ENCODE results near the gene ZNF750.
"Not testable (repeated sequence)": the region's sequence is repeated elsewhere in the genome, so short reads cannot be mapped to it uniquely, and the experiment has no call there.

ZNF750 gene

DNA sequence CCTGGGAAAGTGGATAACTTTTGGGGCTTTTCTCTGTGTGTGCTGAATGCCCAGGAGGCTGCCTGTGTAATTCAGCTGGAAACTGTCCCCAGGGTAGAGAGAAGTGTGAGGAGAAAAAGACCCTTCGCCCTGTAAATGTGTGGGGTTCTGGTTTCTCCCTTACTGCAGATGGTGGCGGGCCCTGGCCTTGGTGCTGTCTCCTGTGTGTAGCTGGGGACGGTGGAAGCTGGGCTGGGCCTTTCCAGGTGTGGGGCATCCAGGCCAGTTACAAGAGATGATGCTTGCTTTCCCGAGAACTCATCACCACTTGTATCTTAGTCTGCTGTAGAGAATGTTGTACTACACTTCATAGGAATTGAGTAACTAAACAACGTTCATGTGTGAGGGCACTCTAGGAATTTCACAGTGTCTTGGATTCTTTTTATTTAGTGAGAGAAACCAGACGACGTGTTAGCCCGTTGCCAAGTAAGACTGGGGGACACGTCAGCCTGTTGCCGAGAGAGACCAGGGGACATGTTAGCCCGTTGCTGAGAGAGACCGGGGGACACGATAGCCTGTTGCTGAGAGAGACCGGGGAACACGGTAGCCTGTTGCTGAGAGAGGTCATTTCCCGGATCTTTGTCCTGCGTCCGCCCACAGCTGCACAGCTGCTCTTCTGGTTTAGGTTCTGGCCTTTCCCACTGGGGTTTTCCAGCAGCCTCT is 44.9 kb downstream of the ZNF750 start:
- DNase-seq (ENCODE audit: insufficient read length), result no peak
- TF ChIP-seq POLR2A (IDR thresholded peaks at IDR 0.05; ENCODE audit: low read depth, low read length) (no peak), POLR2AphosphoS5 (IDR thresholded peaks at IDR 0.05; ENCODE audit: low read depth, low read length) (no peak)

DNA sequence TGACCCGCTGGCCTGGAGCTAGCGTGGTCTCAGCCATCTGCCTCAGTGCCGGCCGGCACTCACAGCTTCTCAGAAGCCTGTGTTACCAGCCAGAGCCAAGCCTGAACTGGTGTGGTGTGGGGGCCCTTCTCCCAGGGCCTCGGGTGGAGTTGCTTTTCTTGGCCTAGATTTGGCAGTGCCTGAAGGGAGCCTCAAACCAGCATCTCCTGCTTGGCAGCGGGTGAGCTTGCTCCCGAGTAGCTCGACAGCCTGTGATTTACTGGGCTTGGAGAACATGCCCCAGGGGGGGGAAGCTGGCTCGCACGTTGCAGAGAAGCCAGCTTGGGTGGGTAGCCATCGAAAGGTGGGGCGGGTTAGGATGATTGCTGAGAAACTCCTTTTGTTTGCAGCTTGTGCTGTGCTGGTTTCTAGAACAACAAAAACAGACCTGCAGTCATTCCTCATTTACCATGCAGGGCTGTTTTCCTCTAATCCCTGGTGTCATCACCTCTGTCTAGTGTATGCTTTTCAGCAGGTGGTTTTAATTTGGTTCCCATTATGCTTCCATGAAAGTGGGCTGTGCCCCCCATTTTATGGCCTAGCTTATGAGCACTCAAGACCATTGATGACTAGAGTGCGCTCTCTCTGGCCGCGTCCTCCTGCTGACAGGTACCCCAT is 45.7 kb downstream of the ZNF750 start:
- TF ChIP-seq POLR2AphosphoS5 (IDR thresholded peaks at IDR 0.05; ENCODE audit: low read depth, low read length) (no peak), POLR2A (IDR thresholded peaks at IDR 0.05; ENCODE audit: low read depth, low read length) (no peak), TAF1 (IDR thresholded peaks at IDR 0.05; ENCODE audit: borderline replicate concordance, low read depth, low read length) (no peak)
- DNase-seq (ENCODE audit: insufficient read length) (no peak), FAIRE-seq (no peak)

More for the DNA sequence above, 44.9 kb downstream of the ZNF750 start:
- no peak for FAIRE-seq

DNA sequence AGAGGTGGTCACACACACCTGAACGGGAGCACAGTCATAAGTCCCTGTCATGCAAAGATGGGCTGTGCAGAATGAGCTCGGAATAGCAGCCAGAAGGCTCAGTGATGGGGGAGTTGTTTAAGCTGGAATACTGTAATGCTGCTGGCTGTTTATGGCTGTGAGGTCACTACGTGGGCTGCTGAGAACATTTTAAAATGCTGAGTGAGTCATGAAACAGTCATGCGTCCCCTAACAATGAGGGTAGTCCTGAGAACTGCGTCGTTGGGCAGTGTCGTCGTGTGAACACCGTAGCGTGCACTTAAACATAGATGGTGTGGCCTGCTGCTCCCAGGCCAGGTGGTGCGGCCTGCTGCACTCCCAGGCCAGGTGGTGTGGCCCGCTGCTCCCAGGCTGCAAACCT is 48.3 kb downstream of the ZNF750 start:
- FAIRE-seq, result no peak
- DNase-seq (ENCODE audit: insufficient read length), result no peak
- no peak for TF ChIP-seq POLR2A (IDR thresholded peaks at IDR 0.05; ENCODE audit: low read depth, low read length)
- no peak for TF ChIP-seq TAF1 (IDR thresholded peaks at IDR 0.05; ENCODE audit: borderline replicate concordance, low read depth, low read length)
- TF ChIP-seq POLR2AphosphoS5 (IDR thresholded peaks at IDR 0.05; ENCODE audit: low read depth, low read length), result no peak

DNA sequence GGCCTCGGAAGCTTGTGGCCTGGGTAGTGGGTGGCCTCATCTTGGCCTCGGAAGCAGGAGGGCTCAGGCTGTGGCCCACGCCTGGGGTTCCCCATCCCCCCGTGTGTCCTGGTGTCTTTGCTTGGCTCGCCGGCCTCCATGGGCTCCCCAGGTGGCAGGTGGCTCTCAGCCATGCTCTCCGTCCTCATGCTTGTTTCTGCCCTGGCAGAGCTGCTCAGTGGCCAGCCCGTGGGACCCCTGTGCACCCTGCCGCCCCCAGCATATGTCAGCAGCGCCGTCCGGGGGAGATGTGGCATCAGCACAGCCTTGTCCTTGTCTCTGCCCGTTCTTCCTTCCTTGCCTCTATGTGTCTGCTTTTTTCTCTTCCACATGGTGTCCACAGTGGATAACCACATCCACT is 49.4 kb downstream of the ZNF750 start:
- no peak for TF ChIP-seq POLR2AphosphoS5 (IDR thresholded peaks at IDR 0.05; ENCODE audit: low read depth, low read length)
- no peak for TF ChIP-seq TAF1 (IDR thresholded peaks at IDR 0.05; ENCODE audit: borderline replicate concordance, low read depth, low read length)
- no peak for TF ChIP-seq POLR2A (IDR thresholded peaks at IDR 0.05; ENCODE audit: low read depth, low read length)
- DNase-seq (ENCODE audit: insufficient read length) (no peak), FAIRE-seq (no peak)

DNA sequence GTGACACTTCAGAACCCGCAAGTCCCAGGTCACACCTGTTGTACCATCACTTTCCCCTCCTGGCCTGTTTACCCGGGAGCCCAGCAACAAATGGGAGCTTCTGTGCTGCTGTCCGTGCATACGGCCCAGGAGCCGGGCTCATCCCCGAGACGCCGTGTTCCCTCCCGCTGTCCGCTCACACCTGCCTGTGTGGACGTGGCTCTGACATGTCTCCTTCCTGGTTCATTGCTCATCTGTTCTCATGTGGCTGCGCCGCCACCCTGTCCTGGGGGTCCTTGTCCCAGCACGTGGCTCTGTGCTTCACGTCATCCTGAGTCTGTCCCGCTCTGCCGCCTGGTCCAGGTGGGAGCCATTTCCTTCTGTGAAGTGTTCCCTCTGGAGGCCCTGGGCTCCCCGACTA is 50.0 kb downstream of the ZNF750 start:
- DNase-seq (ENCODE audit: insufficient read length), result no peak
- FAIRE-seq, result no peak
- TF ChIP-seq POLR2AphosphoS5 (IDR thresholded peaks at IDR 0.05; ENCODE audit: low read depth, low read length) (no peak), POLR2A (IDR thresholded peaks at IDR 0.05; ENCODE audit: low read depth, low read length) (no peak), TAF1 (IDR thresholded peaks at IDR 0.05; ENCODE audit: borderline replicate concordance, low read depth, low read length) (no peak)

DNA sequence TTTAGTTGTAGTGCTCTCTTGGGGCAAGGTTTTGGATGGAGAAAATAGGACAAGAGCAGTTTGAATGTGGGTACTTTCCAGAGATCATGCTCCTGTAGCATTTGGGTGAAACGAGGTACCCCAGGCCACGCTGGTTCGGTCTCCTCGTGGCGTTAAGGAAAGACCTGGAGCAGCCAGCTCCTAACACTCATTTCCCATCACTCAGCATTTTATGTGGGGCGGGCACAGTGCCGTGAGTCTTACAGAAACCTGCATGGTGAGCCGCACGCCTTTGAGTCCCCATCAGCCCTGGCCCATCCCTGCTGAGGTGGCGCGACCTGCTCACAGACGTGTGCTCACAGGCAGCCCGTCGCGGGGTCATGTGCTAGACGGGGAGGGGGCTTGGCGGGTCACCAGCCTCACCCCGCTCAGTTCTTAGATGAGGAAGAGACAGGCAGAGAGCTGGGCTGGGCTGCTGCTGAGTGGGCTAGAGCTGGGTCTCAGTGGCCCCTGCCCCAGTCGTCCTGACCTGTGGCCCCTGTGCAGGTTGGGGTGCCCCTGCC is 50.7 kb downstream of the ZNF750 start:
- no peak for TF ChIP-seq TAF1 (IDR thresholded peaks at IDR 0.05; ENCODE audit: borderline replicate concordance, low read depth, low read length)
- no peak for TF ChIP-seq POLR2A (IDR thresholded peaks at IDR 0.05; ENCODE audit: low read depth, low read length)
- DNase-seq (ENCODE audit: insufficient read length) (no peak), FAIRE-seq (no peak)

DNA sequence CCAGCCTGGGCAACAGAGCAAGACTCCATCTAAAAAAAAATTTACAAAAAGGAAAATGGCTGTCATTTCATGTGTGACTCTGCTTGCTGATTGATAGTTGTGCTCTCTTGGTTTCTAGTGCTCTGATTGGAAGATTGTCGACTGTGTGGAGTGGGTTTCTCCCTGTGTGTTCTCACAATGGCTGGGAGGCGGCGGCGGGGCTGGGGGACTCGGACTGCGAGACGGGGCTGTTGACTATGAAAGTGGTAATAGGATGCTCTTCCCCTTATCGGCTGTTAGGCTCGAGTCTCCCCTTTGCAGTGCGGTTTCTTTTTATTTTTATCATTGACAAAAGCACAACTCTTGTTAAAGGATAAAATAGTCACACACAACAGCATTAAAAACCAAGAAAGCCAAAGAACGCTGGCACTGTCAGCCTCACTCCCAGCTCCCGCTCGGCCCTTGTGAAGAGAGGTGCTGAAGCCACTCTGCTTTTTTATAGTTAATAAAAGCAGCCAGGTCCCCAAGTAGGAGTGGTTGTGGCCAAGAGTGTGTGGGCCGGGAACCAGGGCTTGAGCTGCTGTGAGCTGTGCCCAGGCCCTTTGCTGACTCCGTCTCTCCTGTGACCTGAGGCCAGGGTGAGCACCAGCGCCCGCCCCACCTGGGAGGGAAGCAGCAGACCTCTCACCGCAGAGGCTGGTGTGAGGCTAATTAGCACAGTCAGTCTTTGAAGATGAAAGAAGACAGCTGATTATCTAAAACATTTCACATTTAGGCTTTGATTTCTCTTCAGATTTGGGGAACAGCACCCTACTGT is 51.4 kb downstream of the ZNF750 start:
- DNase-seq (ENCODE audit: insufficient read length) (no peak), FAIRE-seq (no peak)
- TF ChIP-seq POLR2A (IDR thresholded peaks at IDR 0.05; ENCODE audit: low read depth, low read length) (no peak), TAF1 (IDR thresholded peaks at IDR 0.05; ENCODE audit: borderline replicate concordance, low read depth, low read length) (no peak), POLR2AphosphoS5 (IDR thresholded peaks at IDR 0.05; ENCODE audit: low read depth, low read length) (no peak)

DNA sequence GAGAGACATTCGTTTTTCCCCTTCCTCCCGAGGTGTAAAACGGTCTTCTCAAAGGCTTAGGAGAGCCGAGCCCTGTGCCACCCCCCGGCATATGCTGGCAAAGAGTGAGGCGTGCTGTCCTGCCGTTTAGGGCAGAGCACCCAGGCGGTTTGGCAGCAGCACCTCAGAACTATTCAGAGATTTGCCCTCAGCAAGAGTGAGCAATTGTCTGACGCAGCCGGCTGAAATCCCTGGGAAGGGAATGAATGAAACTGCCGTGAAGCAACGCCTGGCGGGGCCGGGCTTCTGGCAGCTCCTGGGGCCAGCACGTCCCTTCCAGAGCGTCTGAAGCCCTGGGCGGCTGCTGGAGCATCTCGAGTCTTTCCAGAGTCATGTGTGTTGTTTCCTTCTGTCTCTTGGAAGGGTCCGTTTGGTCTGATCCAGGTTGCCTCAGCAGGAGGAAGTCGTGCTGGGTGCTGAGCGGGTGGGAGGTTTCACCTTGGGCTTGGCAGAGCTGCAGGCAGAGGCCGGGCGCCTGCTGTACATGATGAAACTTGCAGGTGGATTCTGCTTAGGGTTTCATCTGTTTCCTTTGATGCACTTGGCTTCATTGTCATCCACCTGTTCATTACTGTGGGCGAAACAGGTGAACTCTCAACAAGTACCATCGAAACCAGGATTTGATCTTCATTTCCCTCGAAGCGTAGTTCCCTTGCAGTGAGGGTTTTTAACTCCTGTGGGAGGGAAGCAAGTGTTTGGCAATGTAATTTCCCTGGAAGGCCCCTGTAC is 52.6 kb downstream of the ZNF750 start:
- FAIRE-seq, result no peak

DNA sequence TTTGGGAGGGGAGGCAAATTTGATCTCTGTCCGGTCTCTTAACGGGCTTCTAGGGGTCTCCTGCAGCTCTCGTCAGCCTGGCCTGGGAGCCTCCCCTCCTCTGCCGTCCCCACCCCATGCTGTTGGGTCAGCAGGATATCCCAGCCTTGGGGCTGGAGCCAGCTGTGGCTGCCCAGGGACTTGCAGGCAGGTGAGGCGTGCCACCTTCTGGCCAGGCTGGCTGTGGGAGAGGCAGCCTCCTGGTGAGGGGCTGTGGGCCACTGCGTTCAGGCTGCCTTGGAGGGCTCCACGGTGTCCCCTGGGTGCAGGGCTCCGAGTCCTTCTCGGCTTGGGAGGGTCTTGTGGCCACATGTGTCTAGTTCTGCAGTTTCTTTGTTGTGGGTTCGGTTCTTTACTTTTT is 53.4 kb downstream of the ZNF750 start:
- TF ChIP-seq TAF1 (IDR thresholded peaks at IDR 0.05; ENCODE audit: borderline replicate concordance, low read depth, low read length), result no peak
- DNase-seq (ENCODE audit: insufficient read length) (no peak), FAIRE-seq (no peak)

More for the DNA sequence above, 52.6 kb downstream of the ZNF750 start:
- no peak for DNase-seq (ENCODE audit: insufficient read length)
- no peak for TF ChIP-seq POLR2AphosphoS5 (IDR thresholded peaks at IDR 0.05; ENCODE audit: low read depth, low read length)
- no peak for TF ChIP-seq POLR2A (IDR thresholded peaks at IDR 0.05; ENCODE audit: low read depth, low read length)
- no peak for TF ChIP-seq TAF1 (IDR thresholded peaks at IDR 0.05; ENCODE audit: borderline replicate concordance, low read depth, low read length)

DNA sequence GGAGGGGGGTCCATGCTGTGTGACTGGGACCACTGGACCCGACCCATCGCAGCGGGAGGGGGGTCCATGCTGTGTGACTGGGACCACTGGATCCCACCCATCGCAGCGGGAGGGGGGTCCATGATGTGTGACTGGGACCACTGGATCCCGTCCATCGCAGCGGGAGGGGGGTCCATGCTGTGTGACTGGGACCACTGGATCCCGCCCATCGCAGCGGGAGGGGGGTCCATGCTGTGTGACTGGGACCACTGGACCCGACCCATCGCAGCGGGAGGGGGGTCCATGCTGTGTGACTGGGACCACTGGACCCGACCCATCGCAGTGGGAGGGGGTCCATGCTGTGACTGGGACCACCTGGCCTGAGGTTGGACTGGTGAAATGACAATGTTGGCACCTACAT is 54.2 kb downstream of the ZNF750 start:
- FAIRE-seq; DNase-seq (ENCODE audit: insufficient read length): not testable (repeated sequence)

DNA sequence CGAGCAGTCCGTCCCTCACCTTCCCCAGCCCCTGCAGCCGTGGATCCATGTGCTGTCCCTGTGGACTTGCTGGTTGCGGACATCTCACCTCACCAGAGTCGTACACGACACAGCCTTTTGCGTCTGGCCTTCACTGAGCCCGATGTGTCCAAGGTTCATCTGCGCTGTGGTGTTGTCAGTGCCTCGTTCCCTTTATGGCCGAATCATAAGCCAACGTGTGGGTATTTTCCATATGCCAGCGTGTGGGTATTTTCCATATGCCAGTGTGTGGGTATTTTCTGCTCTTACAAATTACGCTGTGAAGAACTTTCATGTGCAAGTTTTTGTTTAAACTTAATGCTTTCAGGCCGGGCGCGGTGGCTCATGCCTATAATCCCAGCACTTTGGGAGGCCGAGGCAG is 56.3 kb downstream of the ZNF750 start:
- FAIRE-seq, result no peak
- no peak for TF ChIP-seq POLR2AphosphoS5 (IDR thresholded peaks at IDR 0.05; ENCODE audit: low read depth, low read length)
- no peak for TF ChIP-seq POLR2A (IDR thresholded peaks at IDR 0.05; ENCODE audit: low read depth, low read length)
- no peak for TF ChIP-seq TAF1 (IDR thresholded peaks at IDR 0.05; ENCODE audit: borderline replicate concordance, low read depth, low read length)
- DNase-seq (ENCODE audit: insufficient read length), result no peak

Measured in GM12892 (cell line).